H9 (cell line): ENCODE measurements around the gene SCARB2. TPM values are rescaled to one million over a fixed set of nuclear protein-coding genes. Genes with fewer than 3 reads are reported as not detected.

Experiments
- DNase-seq: peaks from one replicate; pipeline ENCODE4 v3.0.0-alpha.2; 2017
- H2AFZ ChIP-seq: one replicate; pipeline ENCODE4 v1.6.1; 2013; ENCODE audit warnings: mild to moderate bottlenecking, low read length, control low read depth, moderate library complexity
- H2AK5ac ChIP-seq: 2 replicates; pipeline ENCODE4 v1.6.1; 2013; ENCODE audit warnings: low read length, control low read depth, mixed read lengths; ENCODE audit not compliant: insufficient read length
- H2BK120ac ChIP-seq: one replicate; pipeline ENCODE4 v1.6.1; 2013; ENCODE audit warnings: low read depth, mild to moderate bottlenecking, low read length, control low read depth, inconsistent platforms; ENCODE audit not compliant: poor library complexity, severe bottlenecking
- H2BK12ac ChIP-seq: 2 replicates; pipeline ENCODE4 v1.6.1; 2013; ENCODE audit warnings: low read length, control low read depth, mixed read lengths, low read depth; ENCODE audit not compliant: insufficient read length
- H2BK15ac ChIP-seq: 2 replicates; pipeline ENCODE4 v1.6.1; 2013; ENCODE audit warnings: low read depth, low read length, control low read depth
- H2BK20ac ChIP-seq: one replicate; pipeline ENCODE4 v1.6.1; 2013; ENCODE audit warnings: low read depth, mild to moderate bottlenecking, low read length, control low read depth, inconsistent platforms; ENCODE audit not compliant: poor library complexity, severe bottlenecking
- H2BK5ac ChIP-seq: 2 replicates; pipeline ENCODE4 v1.6.1; 2013; ENCODE audit warnings: low read length, control low read depth, mixed read lengths; ENCODE audit not compliant: insufficient read length
- H3K14ac ChIP-seq: 2 replicates; pipeline ENCODE4 v1.6.1; 2013; ENCODE audit warnings: low read length, control low read depth; ENCODE audit not compliant: insufficient read depth
- H3K18ac ChIP-seq: 2 replicates; pipeline ENCODE4 v1.6.1; 2013; ENCODE audit warnings: low read depth, mild to moderate bottlenecking, mixed read lengths, low read length, control low read depth; ENCODE audit not compliant: insufficient read length
- H3K23ac ChIP-seq: 2 replicates; pipeline ENCODE4 v1.6.1; 2013; ENCODE audit warnings: low read length, control low read depth, mixed read lengths, low read depth; ENCODE audit not compliant: insufficient read length
- H3K23me2 ChIP-seq: 2 replicates; pipeline ENCODE4 v1.6.1; 2013; ENCODE audit warnings: low read depth, mild to moderate bottlenecking, mixed read lengths, low read length, control low read depth; ENCODE audit not compliant: insufficient read length, poor library complexity, severe bottlenecking
- H3K27ac ChIP-seq: 2 replicates; pipeline ENCODE4 v1.5.1; 2013; ENCODE audit warnings: low read length, control low read depth, mixed read lengths, low read depth; ENCODE audit not compliant: insufficient read length
- H3K27me3 ChIP-seq: 2 replicates; pipeline ENCODE4 v1.6.1; 2013; ENCODE audit warnings: low read length, control low read depth, inconsistent platforms; ENCODE audit not compliant: insufficient read depth
- H3K4ac ChIP-seq: 2 replicates; pipeline ENCODE4 v1.6.1; 2013; ENCODE audit warnings: low read depth, mild to moderate bottlenecking, control low read depth, inconsistent platforms, low read length, moderate library complexity
- H3K4me1 ChIP-seq: 2 replicates; pipeline ENCODE4 v1.6.1; 2013; ENCODE audit warnings: low read length, control low read depth, inconsistent platforms; ENCODE audit not compliant: insufficient read depth
- H3K4me2 ChIP-seq: 2 replicates; pipeline ENCODE4 v1.6.1; 2013; ENCODE audit warnings: low read length, control low read depth, mixed read lengths; ENCODE audit not compliant: insufficient read length, insufficient read depth
- H3K56ac ChIP-seq: 2 replicates; pipeline ENCODE4 v1.6.1; 2013; ENCODE audit warnings: low read depth, mild to moderate bottlenecking, mixed read lengths, low read length, control low read depth; ENCODE audit not compliant: insufficient read length
- H3K79me1 ChIP-seq: 2 replicates; pipeline ENCODE4 v1.6.1; 2013; ENCODE audit warnings: low read depth, mild to moderate bottlenecking, moderate library complexity, low read length, control low read depth, inconsistent platforms; ENCODE audit not compliant: insufficient read depth, poor library complexity, severe bottlenecking
- H3K79me2 ChIP-seq: 2 replicates; pipeline ENCODE4 v1.6.1; 2013; ENCODE audit warnings: low read length, control low read depth, inconsistent platforms; ENCODE audit not compliant: insufficient read depth
- H3K9ac ChIP-seq: 2 replicates; pipeline ENCODE4 v1.6.1; 2013; ENCODE audit warnings: low read length, control low read depth, mixed read lengths; ENCODE audit not compliant: insufficient read length; ENCODE audit errors: extremely low read depth
- H3K9me3 ChIP-seq: one replicate; pipeline ENCODE4 v1.6.1; 2013; ENCODE audit warnings: low read depth, low read length, inconsistent platforms; ENCODE audit not compliant: control insufficient read depth
- H3T11ph ChIP-seq: one replicate; pipeline ENCODE4 v1.6.1; 2013; ENCODE audit warnings: mild to moderate bottlenecking, low read length, control low read depth, inconsistent platforms
- H4K20me1 ChIP-seq: one replicate; pipeline ENCODE4 v1.6.1; 2013; ENCODE audit not compliant: control insufficient read depth, insufficient read length, insufficient read depth
- H4K5ac ChIP-seq: 2 replicates; pipeline ENCODE4 v1.6.1; 2013; ENCODE audit warnings: low read depth, mild to moderate bottlenecking, mixed read lengths, low read length, control low read depth; ENCODE audit not compliant: insufficient read length
- H4K8ac ChIP-seq: replicated peaks from 2 replicates; pipeline ENCODE4 v1.6.1; 2013; ENCODE audit warnings: low read length, control low read depth, mixed read lengths, low read depth; ENCODE audit not compliant: insufficient read length
- H4K91ac ChIP-seq: 2 replicates; pipeline ENCODE4 v1.6.1; 2013; ENCODE audit warnings: low read depth, mild to moderate bottlenecking, moderate library complexity, mixed read lengths, low read length, control low read depth; ENCODE audit not compliant: insufficient read length
- H3K27ac Mint-ChIP-seq, 3 experiments: 2 replicates in 2 of 3; 3 replicates in 1 of 3; pipeline ENCODE4 v1.8.0; 2020 to 2021; ENCODE audit warnings: mixed read lengths in 3 of 3, mild to moderate bottlenecking in 1 of 3, moderate library complexity in 1 of 3
- H3K27me3 Mint-ChIP-seq: 2 replicates; pipeline ENCODE4 v1.8.0; 2021; ENCODE audit warnings: low read depth, mild to moderate bottlenecking, moderate library complexity, mixed read lengths
- H3K36me3 Mint-ChIP-seq, 3 experiments: 2 replicates in 2 of 3; 3 replicates in 1 of 3; pipeline ENCODE4 v1.8.0; 2020 to 2021; ENCODE audit warnings: low read depth in 3 of 3, mixed read lengths in 3 of 3; ENCODE audit not compliant: insufficient read depth in 1 of 3
- H3K4me1 Mint-ChIP-seq, 2 experiments: 2 replicates each; pipeline ENCODE4 v1.8.0; 2020; ENCODE audit warnings: mixed read lengths in 2 of 2
- H3K4me3 Mint-ChIP-seq, 2 experiments: 2 replicates in 1 of 2; 3 replicates in 1 of 2; pipeline ENCODE4 v1.8.0; 2020 to 2021; ENCODE audit warnings: mild to moderate bottlenecking in 2 of 2, mixed read lengths in 2 of 2, moderate library complexity in 1 of 2
- H3K9me3 Mint-ChIP-seq, 2 experiments: 2 replicates in 1 of 2; 3 replicates in 1 of 2; pipeline ENCODE4 v1.8.0; 2020; ENCODE audit warnings: mild to moderate bottlenecking in 2 of 2, mixed read lengths in 2 of 2, moderate library complexity in 1 of 2
- WGBS: extraction: QIAGEN DNeasy Blood & Tissue Kit; methylation state at CpG from one replicate; pipeline ENCODE4 v1.1.7; 2013; ENCODE audit warnings: missing lambda C conversion rate, low lambda C conversion rate, mixed read lengths; ENCODE audit not compliant: insufficient read length; ENCODE audit errors: extremely low coverage; 5-methylcytosine and 5-hydroxymethylcytosine counted together
- total RNA-seq: library from RNA; stranded (reverse); gene quantifications from 2 replicates; pipeline ENCODE4 v1.2.1, GENCODE V29; 2021
- TF ChIP-seq, protein P1 (sequence below): fragments of 200-600 bp; sonication (generic); conservative IDR thresholded peaks from 3 replicates; pipeline ENCODE4 v1.8.0; 2021; ENCODE audit warnings: antibody characterized with exemption, mild to moderate bottlenecking

SCARB2 gene
- total RNA-seq, 1 experiment from 2014 or later, result 36.4 TPM

- H3K36me3 Mint-ChIP-seq, result peaks cover 46 to 78% (median 68%) of the 10 kb centered on the region in 3 experiments
- no peaks in the 10 kb centered on the region for H3K9me3 Mint-ChIP-seq
- H3K4me1 Mint-ChIP-seq, result peaks cover 7 to 10% of the 10 kb centered on the region in 2 experiments
- Histone ChIP-seq H2AK5ac (no peak overlapping the region), H3K14ac (no peak overlapping the region), H3K23ac (no peak overlapping the region), H3K18ac (no peak overlapping the region), H2BK120ac (no peak overlapping the region), H2BK5ac (no peak overlapping the region), H3K4me1 (no peaks in the 10 kb centered on the region), H4K8ac (no peak overlapping the region), H2BK15ac (no peak overlapping the region), H2BK12ac (no peak overlapping the region), H3K79me1 (peaks cover 3% of the 10 kb centered on the region), H4K5ac (no peak overlapping the region), H3K4ac (no peak overlapping the region), H4K20me1 (no peaks in the 10 kb centered on the region), H4K91ac (no peak overlapping the region), H3K23me2 (no peaks in the 10 kb centered on the region), H2BK20ac (no peak overlapping the region), H2AFZ (no peak overlapping the region), H3K9ac (no peak overlapping the region), H3K79me2 (peaks cover 18% of the 10 kb centered on the region; the same call in 1 of the 2 replicates), H3K56ac (no peak overlapping the region), H3K27me3 (no peaks in the 10 kb centered on the region), H3T11ph (no peak overlapping the region), H3K4me2 (no peak overlapping the region), H3K27ac (no peak overlapping the region), H3K9me3 (no peaks in the 10 kb centered on the region)
- DNase-seq, result no peak
- no peak overlapping the region; a peak in 1 of 7 replicates for H3K27ac Mint-ChIP-seq
- no peak overlapping the region; a peak in 1 of 5 replicates for H3K4me3 Mint-ChIP-seq
- TF ChIP-seq, protein P1, sequence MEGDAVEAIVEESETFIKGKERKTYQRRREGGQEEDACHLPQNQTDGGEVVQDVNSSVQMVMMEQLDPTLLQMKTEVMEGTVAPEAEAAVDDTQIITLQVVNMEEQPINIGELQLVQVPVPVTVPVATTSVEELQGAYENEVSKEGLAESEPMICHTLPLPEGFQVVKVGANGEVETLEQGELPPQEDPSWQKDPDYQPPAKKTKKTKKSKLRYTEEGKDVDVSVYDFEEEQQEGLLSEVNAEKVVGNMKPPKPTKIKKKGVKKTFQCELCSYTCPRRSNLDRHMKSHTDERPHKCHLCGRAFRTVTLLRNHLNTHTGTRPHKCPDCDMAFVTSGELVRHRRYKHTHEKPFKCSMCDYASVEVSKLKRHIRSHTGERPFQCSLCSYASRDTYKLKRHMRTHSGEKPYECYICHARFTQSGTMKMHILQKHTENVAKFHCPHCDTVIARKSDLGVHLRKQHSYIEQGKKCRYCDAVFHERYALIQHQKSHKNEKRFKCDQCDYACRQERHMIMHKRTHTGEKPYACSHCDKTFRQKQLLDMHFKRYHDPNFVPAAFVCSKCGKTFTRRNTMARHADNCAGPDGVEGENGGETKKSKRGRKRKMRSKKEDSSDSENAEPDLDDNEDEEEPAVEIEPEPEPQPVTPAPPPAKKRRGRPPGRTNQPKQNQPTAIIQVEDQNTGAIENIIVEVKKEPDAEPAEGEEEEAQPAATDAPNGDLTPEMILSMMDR, result no peak
- H3K27me3 Mint-ChIP-seq, result no peaks in the 10 kb centered on the region
- WGBS, result 100% methylated on average over 1 of the region's 3 CpGs
Measured at GRCh38 chr4:76141241-76141640, 72.4 kb downstream of the SCARB2 start.
